Effector memory CD8-positive, alpha-beta T cell (primary cell): ENCODE data around the gene ORM2.

Experiments
- ATAC-seq: fragments of 150-1000 bp; cut with Tn5 transposase; replicated peaks from 2 replicates; pipeline ENCODE4 v1.10.0; 2021; ENCODE audit warnings: mild to moderate bottlenecking, moderate library complexity
- DNase-seq, 3 experiments: peaks; one replicate each; pipeline ENCODE4 v3.0.0; 2021
- H3K27ac Mint-ChIP-seq, 2 donors: one replicate each; pipeline ENCODE4 v1.8.0; 2022; ENCODE audit warnings: mild to moderate bottlenecking in 2 of 2, mixed read lengths in 2 of 2, moderate library complexity in 2 of 2
- H3K27me3 Mint-ChIP-seq, 2 donors: one replicate each; pipeline ENCODE4 v1.8.0; 2022; ENCODE audit warnings: mixed read lengths in 2 of 2
- H3K36me3 Mint-ChIP-seq: one replicate; pipeline ENCODE4 v1.8.0; 2022; ENCODE audit warnings: mild to moderate bottlenecking, moderate library complexity, mixed read lengths; ENCODE audit not compliant: insufficient read depth
- H3K4me1 Mint-ChIP-seq, 2 donors: one replicate each; pipeline ENCODE4 v1.8.0; 2022; ENCODE audit warnings: low read depth in 2 of 2, mixed read lengths in 2 of 2
- H3K4me3 Mint-ChIP-seq, 2 donors: one replicate each; pipeline ENCODE4 v1.8.0; 2022; ENCODE audit warnings: mild to moderate bottlenecking in 2 of 2, mixed read lengths in 2 of 2, moderate library complexity in 2 of 2
- H3K9me3 Mint-ChIP-seq, 2 donors: one replicate each; pipeline ENCODE4 v1.8.0; 2022; ENCODE audit warnings: mixed read lengths in 2 of 2

Gene ORM2

GRCh38 chr9:114372921-114373448 lies 43.3 kb downstream of the ORM2 start:
- DNase-seq (peak; percentile 81 to 87 (median 84)), ATAC-seq (peak; percentile 75)
- Mint-ChIP-seq H3K4me1 (peaks cover 69 to 74% of the 10 kb centered on the region in 2 donors), H3K4me3 (peak overlapping the region; percentile 79 to 80), H3K27ac (peak overlapping the region; percentile 76 to 84), H3K9me3 (no peaks in the 10 kb centered on the region), H3K27me3 (no peaks in the 10 kb centered on the region), H3K36me3 (peaks cover 97% of the 10 kb centered on the region)

DNA sequence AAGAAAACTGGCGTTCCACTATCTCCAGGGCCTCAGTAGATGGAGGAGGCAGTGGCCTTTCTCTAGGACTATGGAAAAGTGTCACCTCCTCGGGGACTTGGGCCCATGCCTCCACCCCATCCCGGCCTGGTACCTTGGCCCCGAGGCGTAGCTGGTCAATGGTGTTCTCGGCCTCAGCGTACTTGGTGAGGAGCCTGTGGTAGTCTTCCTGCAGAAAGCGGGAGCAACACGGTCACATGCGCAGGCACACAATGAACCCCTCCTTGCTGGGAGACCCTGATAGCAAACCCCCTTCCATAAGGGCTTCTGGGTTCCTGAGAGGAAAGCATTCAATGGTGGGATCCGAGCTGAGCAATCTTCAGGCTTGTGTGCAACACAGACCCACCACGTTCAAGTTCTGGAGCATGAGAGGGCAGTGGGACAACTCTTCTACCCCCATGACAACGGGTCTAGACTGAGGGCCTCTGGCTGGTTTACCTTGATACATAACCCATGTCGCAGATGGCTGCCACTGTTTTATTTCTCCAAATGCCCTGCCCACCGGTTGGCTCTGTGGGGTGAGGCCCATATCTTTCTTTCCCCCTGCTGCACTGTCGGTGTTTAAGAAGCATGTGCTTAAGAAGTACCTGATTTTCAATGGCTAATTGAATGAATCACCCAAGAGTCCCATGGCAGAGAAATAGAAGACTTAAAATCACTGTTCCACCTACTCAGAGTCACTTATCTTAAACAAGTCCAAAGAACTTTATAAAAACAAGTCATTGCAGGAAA lies 44.5 kb downstream of the ORM2 start:
- DNase-seq (no peak), ATAC-seq (no peak)
- Mint-ChIP-seq H3K4me3 (peak overlapping the region; percentile 67 to 79), H3K9me3 (no peaks in the 10 kb centered on the region), H3K36me3 (peaks cover 98% of the 10 kb centered on the region), H3K27ac (peak overlapping the region; percentile 76 to 84), H3K4me1 (peaks cover 78 to 79% of the 10 kb centered on the region in 2 donors), H3K27me3 (no peaks in the 10 kb centered on the region)

DNA sequence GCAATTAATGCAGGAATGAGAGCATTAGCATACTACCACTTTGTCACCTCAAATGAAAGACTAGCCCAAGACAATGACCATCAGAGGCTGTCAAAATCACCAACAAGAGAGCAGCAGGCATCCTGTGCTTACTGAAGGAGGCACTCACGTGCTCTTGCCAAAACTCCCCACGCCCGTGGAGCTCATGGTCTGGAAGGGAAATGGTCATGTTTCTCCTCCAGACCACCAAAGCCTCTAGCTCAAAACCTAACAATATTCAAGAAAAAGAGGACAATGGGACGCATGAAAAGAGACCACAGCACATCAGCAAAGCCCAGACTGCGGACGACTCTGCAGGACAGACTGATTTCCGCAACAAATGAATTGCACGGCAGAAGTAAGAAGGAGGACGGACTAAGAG lies 45.3 kb downstream of the ORM2 start:
- ATAC-seq = no peak
- H3K36me3 Mint-ChIP-seq = peaks cover 98% of the 10 kb centered on the region
- no peaks in the 10 kb centered on the region for H3K9me3 Mint-ChIP-seq
- H3K27me3 Mint-ChIP-seq = no peaks in the 10 kb centered on the region
- no peak for DNase-seq
- H3K4me1 Mint-ChIP-seq = peaks cover 80 to 81% of the 10 kb centered on the region in 2 donors
- peak overlapping the region; percentile 67 to 79 for H3K4me3 Mint-ChIP-seq
- H3K27ac Mint-ChIP-seq = peak overlapping the region; percentile 76 to 84

- Mint-ChIP-seq H3K36me3 (peaks cover 98% of the 10 kb centered on the region), H3K27ac (peak overlapping the region; percentile 76 to 84), H3K4me1 (peaks cover 83 to 84% of the 10 kb centered on the region in 2 donors), H3K9me3 (no peaks in the 10 kb centered on the region), H3K27me3 (no peaks in the 10 kb centered on the region), H3K4me3 (peak overlapping the region; percentile 67 to 79)
- ATAC-seq (no peak), DNase-seq (no peak)
These were observed 45.9 kb downstream of the ORM2 start for GRCh38 chr9:114375386-114376175.

- Mint-ChIP-seq H3K4me1 (peaks cover 83 to 88% of the 10 kb centered on the region in 2 donors), H3K27me3 (no peaks in the 10 kb centered on the region), H3K9me3 (no peaks in the 10 kb centered on the region), H3K36me3 (peaks cover 98% of the 10 kb centered on the region), H3K4me3 (peak overlapping the region; percentile 58 to 99), H3K27ac (peak overlapping the region; percentile 76 to 98)
- ATAC-seq = no peak
- no peak for DNase-seq
These were observed 47.1 kb downstream of the ORM2 start for GRCh38 chr9:114376586-114377445.

- DNase-seq = no peak
- ATAC-seq = no peak
- Mint-ChIP-seq H3K4me1 (peaks cover 85 to 89% of the 10 kb centered on the region in 2 donors), H3K27ac (peak overlapping the region; percentile 76 to 98), H3K27me3 (no peaks in the 10 kb centered on the region), H3K36me3 (peaks cover 98% of the 10 kb centered on the region), H3K4me3 (peak overlapping the region; percentile 96 to 99), H3K9me3 (no peaks in the 10 kb centered on the region)
These were observed 48.3 kb downstream of the ORM2 start for GRCh38 chr9:114378016-114378415.

DNA sequence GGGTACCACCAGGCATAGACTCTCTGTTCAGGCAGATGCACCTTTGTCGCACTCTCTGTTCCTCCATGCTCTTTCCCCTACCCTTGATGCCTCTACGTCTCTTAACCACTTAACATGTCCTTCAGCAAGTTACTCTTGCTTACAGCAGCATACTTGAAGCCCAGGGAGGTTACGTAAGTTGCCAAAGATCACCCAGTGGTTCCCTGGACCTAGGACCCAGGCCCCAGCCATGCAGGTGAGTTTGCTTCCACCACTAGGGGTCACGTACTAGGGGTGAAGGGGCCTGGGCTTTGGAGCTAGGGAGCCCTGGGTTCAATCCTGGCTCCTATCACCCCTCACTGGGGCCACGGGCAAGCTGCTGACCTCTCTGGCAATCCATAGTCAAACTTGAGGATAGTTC lies 49.2 kb downstream of the ORM2 start:
- peak overlapping the region; percentile 96 to 99 for H3K4me3 Mint-ChIP-seq
- H3K9me3 Mint-ChIP-seq = no peaks in the 10 kb centered on the region
- peak overlapping the region; percentile 76 to 98 for H3K27ac Mint-ChIP-seq
- peaks cover 98% of the 10 kb centered on the region for H3K36me3 Mint-ChIP-seq
- peaks cover 85 to 91% of the 10 kb centered on the region in 2 donors for H3K4me1 Mint-ChIP-seq
- no peak for DNase-seq
- H3K27me3 Mint-ChIP-seq = no peaks in the 10 kb centered on the region
- ATAC-seq = no peak
